EH (cell line): ENCODE measurements around the gene POC1A.

Experiments
- DNase-seq: peaks from one replicate; pipeline ENCODE4 v3.0.0-alpha.2; 2015; ENCODE audit warnings: low read depth

Gene POC1A

DNA sequence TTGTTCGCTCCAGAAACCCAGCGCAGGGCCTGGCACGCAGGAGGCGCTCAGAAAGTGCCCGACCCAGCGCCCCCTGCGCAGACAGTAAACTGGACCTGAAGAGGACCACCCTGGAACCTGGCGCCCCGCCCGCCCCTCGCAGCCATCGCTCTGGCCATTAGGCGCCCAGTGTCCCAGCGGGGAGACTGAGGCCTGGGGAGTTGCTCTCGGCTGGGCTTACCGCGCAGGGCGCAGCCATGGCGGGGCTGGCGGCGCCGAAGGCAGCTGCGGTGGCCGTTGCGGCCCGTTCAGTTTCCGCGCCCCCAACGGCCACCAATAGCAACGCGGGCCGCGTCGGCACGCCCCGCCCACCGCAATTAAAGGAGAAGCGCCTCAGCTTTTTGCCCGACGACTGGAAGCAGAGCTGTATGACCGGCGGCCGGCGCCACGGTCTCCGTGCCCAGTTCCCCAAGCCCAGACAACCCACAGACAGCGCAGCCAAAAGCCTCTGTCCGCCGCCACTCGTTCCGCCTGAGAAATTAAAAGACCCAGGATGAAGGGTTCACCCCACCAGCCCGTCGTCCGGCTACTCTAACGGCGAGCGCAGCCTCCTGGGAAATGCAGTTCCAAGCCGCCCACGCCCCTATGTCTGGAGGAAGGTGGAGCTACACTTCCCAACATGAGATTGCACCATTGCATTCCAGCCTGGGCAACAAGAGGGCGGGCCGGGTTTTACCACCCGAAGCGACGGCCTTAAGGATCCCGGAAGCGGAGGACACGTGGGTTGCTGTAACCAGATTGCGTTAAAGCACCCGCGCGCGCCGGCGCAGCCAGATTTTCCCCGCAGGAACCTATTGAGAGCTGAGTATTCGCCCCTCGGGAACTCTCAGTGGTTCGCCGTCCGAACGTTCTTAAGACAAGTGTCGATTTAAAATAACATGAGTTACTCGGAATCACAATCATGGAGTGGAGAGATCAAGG lies at the start of gene POC1A:
TSS of gene POC1A (minus strand) at position 289 of the 960 bp plus-strand sequence. CDS start at position 238, 51 bp downstream.
- DNase-seq: peak; percentile 99

DNA sequence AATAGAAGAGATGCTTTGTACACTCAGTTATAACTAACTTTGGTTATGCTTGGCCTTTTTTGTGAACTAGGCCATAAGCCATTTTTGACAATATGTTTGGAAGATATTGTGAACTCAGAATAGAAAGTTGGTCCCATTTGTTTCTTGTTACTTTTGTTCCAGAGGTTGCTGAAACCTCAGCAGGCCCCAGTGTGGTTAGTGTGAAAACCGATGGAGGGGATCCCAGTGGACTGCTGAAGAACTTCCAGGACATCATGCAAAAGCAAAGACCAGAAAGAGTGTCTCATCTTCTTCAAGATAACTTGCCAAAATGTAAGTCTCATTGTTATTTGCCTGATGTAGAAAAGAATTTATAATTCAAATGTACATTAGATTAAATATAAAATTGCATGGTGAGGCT lies 49.5 kb upstream of the POC1A start:
- no peak for DNase-seq

DNA sequence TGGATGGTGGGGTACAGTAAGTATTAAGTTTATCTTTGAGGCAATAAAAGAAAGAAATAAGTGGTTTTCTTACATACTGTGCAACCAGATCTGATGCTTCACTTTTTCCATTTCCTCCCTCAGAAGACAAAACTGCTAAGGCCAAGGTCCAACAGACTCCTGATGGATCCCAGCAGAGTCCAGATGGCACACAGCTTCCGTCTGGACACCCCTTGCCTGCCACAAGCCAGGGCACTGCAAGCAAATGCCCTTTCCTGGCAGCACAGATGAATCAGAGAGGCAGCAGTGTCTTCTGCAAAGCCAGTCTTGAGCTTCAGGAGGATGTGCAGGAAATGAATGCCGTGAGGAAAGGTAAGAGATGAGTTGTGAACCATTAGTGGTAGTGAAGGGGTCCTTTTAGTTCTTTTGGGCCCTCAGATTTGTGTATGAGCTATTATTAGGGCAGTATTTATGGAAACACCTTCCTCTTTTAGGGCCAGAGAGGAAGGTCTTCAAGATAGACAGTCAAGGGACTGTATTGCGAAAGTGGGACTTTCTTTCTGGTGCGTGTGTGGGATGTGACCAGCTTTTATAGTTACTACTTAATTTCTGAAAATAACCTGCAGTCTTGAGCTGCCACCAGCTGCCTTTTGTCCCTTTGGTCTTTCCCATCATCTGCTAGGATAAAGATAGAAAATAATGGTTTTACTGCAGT lies 48.3 kb upstream of the POC1A start:
- no peak for DNase-seq

DNA sequence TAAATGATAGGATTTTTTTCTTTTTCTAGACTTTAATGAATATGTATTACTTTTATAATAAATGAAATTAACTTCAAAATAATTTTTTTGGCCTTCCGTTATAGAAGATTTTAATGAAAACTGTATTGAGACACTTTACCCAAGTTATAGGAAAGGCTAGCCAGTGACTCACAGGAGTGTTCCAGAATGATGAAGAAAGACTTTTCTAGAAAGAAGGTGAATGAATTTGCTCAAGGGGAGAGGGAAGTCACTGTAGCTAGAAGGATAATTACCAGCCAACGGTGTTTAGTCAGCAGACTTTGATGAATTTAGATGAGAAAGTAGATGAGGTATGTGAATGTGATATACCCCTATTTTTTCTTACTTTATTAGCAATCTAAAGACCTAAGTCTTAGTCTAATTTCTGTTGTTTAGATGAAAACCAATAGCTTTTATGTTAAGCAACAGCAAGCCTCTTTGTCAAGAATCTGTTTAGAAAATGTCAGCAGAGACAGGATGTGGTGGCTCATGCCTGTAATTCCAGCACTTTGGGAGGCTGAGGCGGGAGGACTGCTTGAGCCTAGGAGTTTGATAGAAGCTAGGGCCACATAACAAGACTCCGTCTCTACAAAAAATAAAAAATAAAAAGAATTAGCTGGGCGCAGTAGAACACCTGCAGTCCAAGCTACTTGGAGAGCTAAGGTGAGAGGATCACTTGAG lies 46.9 kb upstream of the POC1A start:
- peak; percentile 50 for DNase-seq

DNA sequence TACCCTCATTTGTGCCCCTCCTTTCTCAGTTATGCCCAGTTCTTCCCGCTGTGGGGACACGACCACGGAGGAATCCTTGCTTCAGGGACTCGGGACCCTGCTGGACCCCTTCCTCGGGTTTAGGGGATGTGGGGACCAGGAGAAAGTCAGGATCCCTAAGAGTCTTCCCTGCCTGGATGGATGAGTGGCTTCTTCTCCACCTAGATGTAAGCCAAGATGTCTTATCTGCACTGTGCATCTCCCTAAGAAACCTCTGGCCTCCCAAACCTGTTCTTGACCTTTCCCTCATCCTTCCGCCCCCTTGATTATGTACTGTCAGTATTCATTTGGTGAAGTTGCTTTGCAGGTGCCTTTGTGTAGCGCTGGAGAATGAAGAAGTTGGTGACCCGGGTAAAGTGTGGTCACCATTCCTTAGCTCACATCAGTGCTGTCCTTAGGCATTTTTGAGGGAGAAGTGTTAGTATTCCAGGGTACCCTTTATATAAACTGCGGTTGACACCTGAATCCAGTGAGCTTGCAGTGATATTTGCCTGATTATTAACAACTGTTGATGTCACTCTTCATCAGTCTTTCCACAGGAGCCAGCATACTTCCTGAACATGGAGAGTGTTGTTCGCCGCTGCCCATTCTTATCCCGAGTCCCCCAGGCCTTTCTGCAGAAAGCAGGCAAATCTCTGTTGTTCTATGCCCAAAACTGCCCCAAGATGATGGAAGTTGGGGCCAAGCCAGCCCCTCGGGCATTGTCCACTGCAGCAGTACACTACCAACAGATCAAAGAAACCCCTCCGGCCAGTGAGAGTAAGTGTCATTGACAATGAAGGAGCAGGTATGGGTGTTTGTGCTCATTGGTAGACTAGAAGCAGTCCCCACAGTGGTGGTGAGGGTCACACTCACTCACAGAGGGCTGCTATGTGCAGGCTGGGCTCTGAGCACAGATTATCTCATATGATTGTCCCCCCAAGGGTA lies 44.7 kb upstream of the POC1A start:
- DNase-seq: no peak

DNA sequence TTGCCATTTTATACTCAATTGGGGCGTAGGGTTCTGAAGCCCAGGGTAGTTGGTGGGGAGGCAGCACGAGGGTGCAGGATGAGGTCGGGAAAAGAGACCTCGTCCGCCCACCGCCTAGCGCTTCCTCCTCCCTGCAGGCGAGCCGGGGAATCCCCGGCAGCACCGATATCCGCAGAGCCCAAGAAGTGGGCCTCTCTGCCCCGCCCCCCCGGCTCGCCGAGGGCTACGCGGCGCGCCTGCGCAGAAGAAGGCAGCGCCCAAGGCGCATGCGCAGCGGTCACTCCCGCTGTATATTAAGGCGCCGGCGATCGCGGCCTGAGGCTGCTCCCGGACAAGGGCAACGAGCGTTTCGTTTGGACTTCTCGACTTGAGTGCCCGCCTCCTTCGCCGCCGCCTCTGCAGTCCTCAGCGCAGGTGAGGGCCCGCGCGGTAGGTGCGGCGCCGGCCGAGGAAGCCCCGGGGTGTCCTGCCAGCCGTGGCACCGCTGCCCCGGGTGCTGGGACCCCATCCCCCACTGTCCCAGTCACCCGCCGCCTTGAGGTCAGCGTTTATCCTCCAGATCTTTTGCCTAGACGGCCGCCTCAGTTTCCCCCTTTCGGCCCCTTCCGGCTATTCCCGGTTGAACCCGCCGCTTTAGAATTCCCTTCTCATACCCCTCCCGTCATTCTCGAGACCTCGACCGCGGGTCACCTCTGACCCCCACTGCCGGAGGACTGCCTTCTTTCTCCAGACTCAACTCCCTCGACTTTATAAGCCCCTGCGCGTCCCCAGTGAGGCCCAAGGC lies 43.8 kb upstream of the POC1A start, which contains the start of gene ALAS1:
TSS of gene ALAS1 (plus strand) at position 319 of the 784 bp plus-strand sequence. CDS start 1,082 bp downstream, outside the sequence.
- DNase-seq: peak; percentile 91

DNA sequence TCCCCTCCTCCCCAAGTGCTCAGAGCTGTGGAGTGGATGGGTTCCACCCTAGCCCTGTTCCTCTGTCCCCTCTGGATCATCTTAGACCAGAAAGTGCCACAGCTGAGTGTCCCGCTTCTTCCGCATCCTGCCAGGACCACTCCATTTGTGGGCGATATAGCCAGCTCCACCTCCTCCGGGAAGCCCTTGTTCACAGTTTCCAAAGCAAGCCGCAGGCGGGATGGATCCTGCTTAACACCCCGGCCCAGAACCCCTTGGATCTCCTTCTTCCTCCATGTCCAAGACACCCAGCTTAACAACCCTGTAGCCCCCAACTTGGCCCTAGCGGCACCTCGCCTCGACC lies 43.2 kb upstream of the POC1A start:
- DNase-seq: no peak

DNA sequence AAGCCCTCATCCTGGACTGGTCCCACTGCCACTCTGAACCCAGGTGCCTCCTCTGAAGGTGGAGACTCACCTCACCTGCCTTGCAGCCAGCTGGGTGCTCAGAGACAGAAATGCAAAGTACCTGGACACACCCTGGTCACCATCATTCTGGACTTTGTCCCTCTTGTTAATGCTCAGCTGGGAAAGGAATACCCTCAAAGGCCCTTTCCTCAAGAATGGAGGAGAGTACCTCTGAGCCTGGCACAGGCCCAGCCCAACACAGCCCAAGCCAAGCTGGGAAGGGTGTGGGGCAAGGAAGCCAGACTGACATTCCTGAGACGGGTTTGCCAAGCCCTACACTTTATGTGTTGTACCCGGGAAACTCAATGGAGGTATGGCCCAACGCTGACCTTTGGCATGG lies 42.8 kb upstream of the POC1A start:
- DNase-seq: no peak

DNA sequence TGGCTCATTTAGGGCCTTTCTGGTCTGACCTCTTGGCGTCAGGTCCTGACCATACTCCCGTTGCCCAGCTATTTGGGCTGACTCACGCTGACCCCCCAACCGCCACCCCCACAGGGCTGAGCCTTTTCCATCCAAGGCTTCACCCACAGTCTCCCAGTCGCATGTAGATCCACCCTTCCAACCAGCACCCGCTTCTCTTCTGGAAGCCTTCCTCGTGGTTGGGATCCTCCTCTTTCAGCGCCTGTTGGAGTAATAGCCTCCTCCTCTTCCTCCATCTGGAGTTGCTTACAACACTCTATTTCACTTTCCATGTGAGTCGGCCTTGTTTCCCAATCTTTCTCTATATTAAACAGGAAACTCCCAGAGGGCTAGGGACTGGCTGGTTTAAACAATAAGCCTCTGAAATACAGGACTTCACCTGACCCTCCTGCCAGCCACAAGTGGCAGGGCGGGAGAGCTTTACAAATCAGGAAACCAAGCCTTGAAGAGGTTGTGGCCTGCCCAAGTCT lies 41.7 kb upstream of the POC1A start:
- DNase-seq: peak; percentile 55

DNA sequence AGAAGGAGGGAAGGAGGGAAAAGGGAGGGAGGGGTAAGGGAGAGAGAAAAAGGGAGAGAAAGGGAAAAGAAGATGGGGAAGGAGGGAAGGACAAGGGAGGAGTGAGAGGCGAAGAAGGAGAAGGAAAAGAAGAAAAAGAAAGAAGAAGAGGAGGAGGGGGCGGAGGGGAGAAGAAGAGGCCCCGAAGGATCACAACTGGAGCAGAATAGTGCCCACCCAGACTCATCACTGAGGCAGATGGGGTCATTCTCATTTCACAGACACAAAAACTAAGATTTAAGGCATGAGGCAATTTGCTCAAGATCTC lies 41.0 kb upstream of the POC1A start:
- no peak for DNase-seq

DNA sequence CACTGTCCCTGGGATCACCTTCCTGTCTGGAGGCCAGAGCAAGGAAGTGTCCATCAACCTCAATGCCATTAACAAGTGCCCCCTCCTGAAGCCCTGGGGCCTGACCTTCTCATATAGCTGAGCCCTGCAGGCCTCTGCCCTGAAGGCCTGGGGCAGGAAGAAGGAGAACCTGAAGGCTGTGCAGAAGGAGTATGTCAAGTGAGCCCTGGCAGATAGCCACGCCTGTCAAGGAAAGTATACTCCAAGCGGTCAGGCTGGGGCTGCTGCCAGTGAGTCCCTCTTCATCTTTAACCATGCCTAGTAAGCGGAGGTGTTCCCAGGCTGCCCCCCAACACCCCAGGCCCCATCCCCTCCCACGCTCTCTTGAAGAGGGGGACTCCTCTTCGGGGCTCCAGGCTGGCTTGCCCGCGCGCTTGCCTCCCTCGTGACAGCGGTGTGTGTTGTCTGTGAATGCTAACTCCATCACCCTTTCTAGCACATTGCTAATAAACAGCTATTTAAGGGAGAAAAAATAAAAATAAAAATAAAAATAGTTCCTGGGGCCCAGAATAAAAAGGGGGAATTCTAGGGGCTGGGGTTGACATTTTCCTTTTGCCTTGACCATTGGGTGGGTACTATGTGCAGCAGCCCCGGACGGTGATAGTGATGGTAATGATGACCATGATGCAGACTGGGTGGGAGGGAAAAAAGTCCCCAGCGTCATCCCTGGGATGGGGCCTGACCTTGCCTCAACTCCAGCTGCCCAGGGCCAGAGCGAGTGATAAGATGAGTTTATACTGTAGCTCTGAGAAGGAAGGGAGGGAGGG lies 40.5 kb upstream of the POC1A start:
- DNase-seq: no peak

DNA sequence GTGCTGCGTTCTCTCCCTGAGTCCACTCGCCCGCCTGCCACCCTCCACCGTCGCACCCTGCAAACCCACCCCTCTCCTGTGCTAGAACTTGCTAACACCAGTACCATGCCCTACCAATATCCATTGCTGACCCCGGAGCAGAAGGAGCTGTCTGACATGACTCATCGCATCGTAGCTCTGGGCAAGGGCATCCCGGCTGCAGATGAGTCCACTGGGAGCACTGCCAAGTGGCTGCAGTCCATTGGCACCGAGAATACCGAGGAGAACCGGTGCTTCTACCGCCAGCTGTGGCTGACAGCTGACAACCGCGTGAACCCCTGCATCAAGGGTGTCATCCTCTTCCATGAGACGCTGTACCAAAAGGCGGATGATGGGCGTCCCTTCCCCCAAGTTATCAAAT lies 38.8 kb upstream of the POC1A start:
- peak; percentile 67 for DNase-seq

DNA sequence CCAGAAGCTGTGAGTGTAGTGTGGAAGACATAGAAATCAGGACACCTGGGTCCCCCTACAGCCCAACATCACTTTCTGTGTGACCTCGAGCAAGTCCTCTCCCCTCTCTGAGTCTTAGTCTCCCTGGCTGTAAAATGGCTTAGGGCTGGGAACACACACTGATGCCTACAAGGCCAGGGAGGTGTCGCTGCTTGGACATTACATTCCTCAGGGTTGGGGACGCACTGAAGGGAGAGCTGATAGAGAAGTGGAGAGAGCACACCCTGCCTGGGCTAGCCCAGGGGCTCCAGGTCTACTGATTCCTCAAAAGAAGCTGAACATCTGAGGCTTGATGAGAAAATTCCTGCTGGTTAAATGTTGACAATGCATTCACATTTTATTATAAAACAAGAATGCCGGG lies 37.4 kb upstream of the POC1A start:
- no peak for DNase-seq

DNA sequence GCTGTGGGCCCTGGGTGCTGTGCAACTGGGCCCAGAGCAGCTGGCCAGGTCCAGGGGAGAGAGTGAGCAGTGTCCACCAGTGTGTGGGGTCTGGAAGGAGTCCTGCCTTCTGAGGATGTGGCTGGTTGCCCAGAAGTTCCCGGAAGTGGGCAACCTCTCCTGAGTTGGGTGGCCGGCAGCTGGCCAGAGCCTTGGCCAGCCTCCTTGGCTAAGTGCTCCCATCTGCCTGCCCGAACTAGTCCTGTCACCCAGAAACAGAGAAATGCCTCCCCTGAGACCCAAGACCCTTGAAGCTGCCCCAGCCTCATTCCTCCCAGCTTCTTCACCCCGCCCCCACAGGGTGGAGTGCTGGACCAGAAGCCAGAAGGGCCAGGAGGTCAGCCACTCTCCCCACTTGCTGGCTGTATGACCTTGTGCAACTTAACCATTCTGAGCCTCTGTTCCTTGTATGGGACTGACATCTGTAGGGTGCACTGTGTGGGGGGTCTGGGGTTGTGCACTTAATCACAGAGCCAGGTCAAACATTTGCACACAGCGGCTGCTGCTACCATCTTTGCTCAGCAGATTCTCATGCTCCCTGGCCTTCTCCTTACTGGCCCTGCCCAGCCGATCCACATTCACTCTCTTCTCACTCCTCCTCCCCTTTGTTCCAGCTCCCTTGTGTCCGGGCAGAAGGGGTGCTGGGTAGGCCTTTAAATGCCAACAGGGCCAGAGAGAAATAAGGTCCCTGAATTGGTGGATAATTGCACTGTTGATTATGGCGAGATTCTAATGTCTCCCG lies 36.3 kb upstream of the POC1A start:
- DNase-seq: peak; percentile 69

DNA sequence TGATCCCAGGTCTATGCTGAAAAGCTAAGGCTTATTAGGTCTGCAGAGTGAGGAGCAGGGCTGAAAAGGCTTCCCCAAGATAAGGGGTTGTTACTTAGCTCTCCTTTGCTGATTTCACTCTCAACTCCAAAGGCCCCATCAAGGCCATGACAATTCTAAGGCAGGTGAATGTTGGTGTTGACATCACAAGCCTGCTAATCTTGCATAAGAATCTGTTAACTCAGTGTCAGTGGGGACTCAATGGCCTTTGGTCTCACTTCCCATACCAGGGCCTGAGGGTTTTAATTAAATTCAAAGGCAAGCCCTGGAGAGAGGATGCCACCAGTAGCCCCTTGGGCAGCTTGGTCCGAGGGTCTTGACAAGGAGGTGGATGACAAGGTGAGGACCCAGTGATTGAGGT lies 34.3 kb upstream of the POC1A start:
- DNase-seq: no peak

DNA sequence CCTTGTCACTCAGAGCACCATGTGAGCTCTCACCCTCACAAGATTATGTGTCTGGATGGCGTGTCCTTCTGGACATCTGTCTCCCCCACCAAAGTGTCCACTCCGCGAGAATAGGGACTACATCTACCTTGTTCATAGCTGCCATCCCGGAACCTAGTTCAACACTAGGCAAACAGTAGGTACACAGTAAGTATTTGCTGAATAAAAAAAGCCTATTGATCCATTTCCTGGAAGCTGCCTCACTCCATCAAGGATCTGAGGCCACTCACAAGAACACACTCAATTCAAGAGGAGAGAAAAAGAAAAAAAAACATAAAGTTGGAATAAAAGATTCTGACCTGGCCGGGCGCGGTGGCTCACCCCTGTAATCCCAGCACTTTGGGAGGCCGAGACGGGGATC lies 32.5 kb upstream of the POC1A start:
- no peak for DNase-seq

DNA sequence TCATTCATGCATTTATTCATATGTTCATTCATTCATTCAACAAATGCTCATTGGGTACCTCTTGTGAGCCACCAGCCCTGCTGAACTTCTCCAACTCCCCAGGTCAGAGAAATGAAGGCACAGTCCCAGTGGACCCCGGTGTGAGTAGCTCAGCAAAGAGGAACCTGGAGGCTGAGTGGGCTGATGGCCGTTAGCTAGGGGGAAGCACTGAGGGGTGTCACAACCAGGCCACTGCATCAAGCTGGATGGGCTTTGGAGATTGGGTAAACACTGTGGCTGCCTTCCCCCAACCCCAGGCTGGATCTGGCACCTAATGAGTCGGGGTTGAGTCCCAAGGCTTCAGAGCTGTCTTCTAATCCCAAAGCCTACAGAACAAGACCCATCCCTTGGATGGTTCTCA lies 31.6 kb upstream of the POC1A start:
- no peak for DNase-seq

DNA sequence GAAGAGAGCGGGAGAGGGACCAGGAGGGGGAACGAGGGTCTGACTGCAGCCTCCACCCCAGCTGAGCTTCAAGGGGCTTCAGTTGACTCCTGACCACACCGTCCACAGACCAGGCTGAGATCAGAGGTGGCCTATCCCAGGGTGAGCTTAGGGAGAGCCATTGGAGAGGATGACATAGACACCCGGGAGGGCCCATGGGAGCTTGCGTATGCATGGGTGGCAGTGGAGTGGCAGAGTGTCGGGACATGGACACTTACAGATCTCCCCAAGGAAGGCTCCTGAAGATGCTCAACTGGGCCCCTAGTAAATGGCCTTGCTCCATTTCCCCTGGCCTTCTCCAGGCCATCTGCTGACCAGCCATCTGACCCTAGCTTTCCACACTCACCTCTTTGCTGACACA lies 31.1 kb upstream of the POC1A start:
- DNase-seq: no peak

DNA sequence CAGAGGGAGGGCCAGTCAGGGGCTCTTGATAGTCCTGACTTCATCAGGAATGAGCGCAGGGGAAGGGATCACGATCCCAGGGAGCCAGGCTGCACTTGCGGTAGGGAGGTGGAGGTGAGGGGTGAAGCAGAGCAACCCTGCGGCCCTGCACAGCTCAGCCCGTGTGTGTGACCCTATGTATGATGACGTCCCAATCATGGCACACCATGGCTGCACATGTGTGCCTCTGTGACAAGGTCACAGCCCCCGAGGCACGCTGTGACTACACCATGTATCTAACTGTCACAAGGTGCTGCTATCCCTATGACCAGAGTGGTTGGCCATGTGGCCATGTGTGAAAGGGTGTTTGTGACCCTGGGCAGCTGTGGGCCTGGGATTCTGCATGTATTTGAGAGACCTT lies 30.5 kb upstream of the POC1A start:
- no peak for DNase-seq
